SIG-M5 (cell line): ENCODE results near the gene ADAMTS13.

ENCODE experiments used
- DNase-seq: peaks from one replicate; lab custom pipeline; 2025; lab: John Stamatoyannopoulos, UW

ADAMTS13 gene

DNA sequence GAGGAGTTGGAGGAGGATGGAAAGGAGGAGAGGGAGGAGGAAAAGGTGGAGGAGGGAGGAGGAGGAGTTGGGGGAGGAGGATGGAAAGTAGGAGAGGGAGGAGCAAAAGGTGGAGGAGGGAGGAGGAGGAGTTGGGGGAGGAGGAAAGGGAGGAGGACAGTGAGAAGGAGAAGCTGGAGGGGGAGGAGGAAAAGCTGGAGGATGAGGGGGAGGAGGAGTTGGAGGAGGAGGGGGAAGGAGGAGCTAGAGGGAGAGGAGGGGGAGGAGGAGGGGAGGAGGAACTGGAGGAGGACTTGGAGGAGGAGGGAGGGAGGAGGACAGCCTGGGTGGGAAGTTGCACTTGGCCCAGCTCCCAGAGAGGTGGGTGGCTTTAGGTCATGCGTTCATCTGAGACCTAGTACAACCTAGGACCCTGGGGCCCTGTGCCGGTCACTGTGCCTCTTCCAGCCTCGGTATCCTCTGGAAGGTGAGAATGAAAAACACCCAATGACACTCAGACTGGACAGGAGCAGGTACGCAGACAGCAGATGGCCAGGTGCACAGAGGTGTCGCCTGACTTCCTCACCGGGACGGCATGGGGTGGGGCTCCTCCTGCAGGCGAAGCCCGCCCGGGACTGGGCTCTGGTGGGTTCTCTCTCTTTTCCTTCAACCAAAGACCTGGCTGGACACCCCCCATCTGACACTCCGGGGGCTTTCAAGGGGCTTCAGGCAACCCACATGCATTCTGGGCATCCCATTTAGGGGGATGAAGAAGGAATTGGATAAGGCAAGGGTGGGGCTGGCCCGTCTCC is 68.9 kb downstream of the ADAMTS13 start:
- no peak for DNase-seq

DNA sequence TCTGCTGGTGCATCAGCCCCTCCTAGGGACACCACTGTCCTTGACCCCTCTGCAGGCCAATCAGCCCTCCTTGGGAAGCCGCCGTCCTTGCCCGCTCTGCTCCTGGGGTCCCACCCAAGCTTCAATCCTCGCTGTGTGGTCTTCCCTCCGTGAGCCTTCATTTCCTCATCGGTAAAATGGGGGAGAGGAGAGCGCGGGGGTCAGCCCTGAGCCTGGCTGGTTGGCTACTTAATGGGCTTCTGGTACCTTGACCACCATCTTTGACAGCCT is 69.4 kb downstream of the ADAMTS13 start:
- no peak for DNase-seq

DNA sequence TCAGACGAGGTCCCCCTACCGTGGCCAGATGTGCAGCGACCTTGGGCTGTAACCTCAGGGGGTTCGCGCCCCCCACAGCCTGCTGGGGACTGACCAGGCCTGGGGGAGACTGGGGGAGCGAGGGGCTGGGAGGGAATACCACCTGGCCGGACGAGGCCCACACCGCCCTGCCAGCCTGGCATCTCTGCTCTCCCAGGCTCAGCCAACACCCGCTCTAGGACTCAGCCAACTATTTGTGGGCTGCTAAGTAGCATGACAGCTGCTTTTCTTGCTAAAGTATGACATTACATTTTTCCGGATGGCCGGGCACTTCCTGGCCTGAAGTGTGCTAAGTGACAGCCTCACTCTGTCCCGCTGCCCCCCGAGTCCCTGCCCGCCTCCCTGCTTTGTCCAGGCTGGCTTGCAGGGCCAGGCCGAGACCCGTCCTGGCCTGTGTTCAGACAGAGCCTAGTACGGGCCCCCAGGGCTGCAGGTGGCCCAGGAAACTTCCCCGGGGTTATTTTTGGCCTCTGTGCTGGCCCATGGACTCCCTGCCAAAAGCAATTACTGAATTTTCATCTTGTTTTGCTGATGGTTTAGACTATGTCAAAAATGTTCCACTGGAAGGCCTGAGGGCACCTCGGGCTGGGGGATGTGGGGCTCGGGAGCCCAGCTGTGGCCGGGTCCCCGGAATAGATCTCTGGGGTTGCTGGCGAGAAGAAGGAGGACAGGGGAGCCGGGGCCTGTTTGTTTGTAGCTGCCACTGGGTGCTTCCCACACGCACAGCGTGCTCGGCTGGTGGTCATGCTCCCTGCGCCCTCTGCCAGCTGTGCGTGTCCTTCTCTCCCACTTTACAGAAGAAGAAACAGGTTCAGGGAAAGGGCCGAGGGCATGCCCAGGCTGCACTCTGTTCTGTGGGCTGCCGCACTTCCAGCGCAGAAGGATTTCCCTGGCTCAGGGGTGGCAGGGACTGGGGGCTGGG is 70.2 kb downstream of the ADAMTS13 start:
- no peak for DNase-seq

DNA sequence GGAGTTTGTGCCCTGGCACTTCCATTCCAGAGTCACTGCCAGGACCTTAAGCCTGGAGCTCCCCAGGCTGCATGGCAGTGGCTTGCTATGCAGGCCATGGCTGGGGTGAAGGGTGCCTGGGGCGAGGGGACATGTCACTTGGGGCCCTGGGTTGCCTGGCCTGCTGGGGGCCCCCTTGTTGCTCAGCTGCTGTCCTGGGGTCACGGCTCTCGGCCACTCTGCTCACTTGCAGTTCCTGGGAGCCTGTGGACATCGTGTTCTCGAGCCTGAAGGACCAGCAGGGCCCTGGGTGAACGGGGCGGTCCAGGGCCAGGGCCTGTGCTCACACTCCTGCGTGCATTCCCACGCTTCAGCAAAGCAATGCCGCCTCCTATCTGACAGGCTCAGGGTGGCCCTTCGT is 71.3 kb downstream of the ADAMTS13 start:
- no peak for DNase-seq

DNA sequence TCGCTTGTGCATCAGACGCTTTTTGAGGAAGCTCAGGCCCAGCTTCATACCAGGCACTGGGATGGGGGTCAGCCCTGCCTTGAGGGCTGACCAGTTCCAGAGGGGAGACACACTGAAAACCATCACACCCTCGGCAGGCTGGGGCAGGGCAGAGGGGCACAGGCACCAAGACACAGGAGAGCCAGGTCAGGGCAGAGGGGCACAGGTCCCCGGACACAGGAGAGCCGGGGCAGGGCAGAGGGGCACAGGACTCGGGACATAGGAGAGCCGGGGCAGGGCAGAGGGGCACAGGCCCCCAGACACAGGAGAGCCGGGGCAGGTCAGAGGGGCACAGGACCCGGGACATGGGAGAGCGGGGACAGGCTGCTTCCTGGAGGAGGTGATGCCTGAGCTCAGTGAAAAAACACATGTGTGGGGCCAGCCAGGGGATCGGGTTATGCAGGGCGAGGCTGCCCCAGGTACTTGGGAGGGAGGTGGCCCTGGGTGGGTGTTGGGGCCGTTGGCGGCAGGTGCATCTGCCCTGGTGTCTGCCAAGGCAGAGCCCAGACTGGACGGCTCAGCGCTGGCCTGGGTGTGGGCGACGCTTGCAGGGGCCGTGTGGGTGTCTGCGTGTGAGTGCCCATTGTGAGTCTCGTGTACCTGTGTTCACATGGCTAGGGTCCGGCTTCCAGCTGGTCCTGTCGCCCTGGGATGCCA is 71.8 kb downstream of the ADAMTS13 start:
- no peak for DNase-seq

DNA sequence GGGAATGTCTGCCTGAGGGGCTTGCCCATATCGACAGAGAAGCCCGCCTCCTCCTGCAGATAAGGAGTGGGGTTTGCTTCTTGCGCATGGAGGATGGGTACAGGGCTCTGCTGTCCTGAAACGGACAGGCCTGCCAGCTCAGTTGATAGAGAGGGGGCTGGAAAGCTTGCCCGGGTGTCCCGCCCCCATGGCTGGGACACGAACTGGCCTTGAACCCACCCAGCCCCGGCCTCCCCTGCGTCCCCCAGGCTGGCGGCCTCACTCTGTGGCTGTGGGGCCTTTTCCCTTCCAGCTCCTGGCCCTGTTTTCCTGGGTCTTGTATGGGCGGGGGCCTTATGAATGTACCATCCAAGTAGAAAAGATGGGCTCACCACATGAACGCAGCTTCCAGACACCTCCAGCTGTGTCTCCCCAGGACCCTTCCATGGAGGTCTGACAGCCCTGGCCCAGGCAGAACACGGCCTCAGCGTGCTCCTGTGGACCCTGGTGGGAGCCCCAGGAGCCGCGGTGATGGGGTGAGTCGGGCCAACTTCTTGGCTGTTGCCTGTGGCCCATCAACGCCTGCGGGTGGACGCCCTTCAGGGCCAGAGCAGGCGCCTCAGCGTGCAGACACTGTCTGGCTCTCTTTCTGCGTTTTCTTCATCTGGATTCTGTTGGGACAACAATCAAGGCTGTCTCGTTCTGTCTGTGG is 72.6 kb downstream of the ADAMTS13 start:
- no peak for DNase-seq

DNA sequence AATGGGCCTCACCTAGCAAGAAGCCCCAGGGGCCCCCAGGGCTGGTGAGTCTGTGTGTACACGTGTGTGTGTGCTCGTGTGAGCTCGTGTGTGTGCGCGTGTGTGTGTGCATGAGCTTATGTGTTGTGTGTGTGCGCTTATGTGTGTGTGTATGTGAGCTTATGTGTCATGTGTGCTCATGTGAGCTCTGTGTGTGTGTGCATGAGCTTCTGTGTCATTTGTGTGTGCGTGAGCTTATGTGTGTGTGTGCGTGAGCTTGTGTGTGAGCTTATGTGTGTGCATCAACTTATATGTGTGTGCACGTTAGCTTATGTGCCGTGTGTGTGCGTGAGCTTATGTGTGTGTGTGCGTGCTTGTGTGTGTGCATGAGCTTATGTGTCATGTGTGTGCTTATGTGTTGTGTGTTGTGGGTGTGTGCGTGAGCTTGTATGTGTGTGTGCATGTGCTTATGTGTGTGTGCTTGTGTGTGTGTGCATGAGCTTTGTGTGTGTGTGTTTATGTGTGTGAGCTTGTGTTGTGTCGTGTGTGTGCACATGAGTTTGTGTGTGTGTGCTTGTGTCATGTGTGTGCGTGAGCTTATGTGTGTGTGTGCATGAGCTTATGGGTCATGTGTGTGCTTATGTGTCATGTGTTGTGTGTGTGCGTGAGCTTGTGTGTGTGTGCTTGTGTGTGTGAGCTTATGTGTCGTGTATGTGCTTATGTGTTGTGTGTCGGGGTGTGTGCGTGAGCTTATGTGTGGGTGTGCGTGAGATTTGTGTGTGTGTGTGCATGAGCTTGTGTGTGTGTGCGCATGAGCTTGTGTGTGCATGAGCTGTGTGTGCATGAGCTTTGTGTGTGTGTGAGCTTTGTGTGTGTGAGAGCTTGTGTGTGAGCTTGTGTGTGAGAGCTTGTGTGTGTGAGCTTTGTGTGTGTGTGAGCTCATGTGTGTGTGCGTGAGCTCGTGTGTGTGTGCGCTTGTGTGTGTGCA is 73.4 kb downstream of the ADAMTS13 start:
- DNase-seq: no peak

DNA sequence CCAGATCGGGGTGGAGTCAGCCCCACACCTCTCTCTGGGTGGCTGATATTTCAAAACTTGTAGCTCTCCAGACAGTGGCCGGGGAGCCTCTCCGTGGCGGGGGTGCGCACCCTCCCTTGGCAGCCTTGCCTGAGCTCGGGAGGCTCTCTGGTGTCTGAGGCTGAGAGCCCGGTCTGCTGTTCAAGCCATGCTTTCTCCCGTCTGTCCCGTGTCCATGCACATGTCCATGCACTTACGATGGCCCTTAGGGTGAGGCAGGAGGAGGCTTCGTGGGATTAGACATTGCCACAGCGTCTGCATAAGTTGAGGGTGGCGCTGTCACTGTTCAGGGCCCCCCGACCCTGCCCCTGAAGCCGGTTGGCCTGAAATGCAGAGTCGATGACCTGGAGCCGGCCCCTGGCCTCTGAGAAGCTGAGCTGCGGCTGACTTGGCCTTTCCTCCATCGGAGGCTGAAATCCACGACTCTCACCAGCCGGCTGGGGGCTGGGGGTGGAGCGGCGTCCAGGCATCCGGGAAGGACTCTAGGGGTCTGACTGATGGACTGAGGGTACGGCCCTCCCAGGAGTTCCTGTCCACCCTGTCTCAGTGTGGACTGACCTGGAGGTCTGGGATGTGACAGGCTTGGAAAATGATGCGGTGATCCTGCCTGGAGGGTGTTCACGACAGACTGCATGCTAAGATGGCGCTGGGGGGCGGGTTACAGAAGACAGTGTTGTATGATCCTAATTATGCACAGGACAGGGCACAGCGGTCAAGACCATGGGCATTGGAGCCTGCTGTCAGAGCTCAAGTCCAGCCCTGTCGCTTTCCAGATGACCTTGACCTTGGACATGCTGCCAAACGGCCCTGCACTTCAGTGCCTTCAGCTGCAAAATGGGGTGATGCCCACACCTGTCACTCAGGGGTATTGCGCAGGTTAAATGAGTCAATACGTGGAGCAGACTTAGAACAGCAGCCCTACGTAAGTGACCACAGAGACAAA is 75.0 kb downstream of the ADAMTS13 start:
- DNase-seq: no peak

DNA sequence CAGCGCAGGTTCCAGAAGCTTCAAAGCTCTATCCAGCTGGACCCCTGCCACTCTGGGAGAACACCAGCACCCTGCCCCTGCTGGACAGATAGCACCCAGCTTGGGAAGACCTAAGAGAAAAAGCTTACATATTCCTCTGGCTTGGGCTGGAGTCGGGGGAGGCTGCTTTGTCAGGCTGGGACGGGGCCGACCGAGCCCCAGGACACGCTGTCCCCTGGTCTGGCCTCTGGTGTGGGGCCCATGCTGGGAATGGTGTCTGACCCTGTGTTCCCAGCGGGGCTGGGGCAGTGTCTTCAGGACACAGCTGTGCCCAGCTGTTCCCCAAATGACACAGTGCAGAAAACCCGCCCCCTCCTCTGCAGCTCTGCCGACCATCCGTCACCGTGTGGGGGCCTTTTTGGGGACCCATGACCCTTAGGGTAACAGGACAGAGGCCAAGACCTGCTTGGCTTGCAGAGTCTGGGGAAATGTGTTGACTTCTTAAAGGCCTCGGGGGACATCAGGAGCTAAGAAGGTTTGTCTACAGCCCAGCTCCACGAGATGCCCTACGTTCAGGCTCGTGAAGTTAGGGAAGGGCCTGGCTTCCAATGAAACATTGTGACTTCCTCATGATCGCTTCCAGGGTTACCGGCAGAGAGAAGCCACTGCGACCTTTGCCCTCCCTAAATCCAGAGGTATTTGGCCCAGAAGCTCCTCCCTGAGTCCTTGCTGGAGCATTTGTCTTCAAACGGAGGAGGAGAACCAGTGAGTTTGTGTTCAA is 77.1 kb downstream of the ADAMTS13 start:
- DNase-seq: no peak

DNA sequence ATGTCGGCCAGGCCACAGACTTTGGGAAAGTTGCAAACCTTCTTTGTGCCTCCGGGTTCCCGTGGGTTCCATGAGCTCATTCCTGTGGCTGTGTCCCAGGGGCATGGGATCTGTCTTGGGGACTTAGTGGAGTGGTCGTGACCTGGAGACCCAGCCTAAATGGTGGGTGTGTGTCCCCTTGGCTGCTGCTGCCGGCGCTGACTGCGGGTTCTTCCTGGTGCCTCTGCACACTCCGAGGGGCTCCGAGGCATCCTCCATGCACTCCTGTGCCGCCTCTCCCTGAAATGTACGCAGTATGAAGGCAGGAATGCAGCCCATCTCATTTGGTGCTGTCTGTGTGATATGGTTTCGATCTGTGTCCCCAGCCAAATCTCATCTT is 77.7 kb downstream of the ADAMTS13 start:
- no peak for DNase-seq

DNA sequence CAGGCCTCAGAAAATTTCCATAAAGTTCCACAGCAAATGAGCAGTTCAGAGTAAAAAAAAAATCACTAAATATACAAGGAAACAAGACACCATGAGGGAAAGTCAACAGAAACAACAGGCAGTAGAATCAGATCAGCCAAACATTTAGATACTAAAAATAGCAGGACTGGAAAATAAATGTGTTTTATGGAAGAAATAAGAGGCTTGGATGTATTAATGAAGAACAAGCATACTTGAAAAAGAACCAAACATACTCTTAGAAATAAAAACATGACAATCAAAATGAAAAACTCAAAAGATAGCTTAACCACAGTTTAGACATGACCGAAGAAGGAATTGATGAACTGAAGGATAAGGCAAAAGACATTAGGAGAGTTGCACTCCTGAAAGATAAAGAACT is 79.9 kb downstream of the ADAMTS13 start:
- no peak for DNase-seq

DNA sequence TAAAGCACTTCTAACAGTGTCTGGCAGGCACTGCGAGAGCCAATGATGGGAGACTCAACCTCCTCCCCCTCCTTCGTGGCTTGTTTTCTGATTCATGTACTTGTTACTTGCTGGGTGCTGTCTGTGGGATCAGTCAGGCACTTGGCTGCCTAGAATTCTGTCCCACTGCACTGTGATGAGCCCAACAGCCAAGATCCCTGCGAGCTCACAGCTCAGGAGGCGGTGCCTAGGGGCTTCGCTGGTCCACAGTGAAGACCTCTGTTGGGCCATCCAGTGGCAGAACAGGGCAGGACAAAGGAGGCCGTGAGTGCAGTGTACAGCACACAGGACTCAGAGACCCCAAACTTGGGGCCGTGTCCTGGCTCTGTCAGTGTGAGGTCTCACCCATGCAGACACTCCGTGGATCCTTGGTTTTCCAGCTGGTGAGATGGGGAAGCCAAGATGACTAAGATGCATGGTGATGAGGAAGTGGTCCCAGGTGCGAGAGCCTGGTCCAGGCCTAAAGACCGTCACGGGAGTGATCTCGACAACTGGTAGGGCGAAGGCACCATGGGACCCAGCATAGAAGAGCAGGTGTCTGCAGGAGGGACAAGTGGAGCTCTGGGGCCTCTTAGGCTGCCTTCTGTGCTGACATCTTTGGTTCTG is 83.1 kb downstream of the ADAMTS13 start:
- DNase-seq: no peak

DNA sequence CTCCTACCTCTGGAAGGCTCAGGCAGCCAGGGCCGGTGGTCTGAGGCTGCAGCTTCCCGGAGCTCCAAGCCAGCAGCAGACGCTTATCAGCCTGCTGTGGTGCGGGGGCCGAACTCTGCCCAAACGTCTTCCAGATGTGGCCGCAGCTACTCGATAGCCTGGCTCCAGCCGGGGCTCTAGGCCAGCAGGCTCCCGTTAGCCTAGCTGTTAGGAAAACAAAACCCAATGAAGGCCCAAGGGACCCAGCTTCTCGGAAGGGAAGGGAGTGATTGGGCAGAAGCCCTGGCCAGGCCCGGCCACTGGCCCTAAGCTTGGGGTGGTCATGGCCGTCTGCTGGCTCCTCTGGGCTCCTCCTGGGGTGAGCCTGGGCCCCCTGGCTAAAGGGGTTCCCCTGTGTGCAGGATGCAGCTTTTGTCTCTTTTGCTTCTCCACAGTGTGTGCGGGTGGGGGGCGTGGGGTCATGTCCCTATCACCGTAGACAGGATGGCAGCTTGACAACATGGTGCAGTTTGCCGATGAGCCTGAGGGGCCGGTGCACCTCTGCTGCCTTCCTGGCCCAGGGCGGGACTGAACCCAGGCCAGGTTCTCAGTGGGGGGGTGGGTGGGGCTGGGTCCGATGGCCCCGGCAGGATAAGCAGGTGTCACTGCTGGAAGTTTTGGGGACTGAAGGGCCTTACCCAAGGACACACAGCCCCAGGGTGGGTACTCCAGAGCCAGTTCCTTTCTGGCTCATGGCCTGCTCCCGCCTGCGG is 83.9 kb downstream of the ADAMTS13 start:
- DNase-seq: no peak

DNA sequence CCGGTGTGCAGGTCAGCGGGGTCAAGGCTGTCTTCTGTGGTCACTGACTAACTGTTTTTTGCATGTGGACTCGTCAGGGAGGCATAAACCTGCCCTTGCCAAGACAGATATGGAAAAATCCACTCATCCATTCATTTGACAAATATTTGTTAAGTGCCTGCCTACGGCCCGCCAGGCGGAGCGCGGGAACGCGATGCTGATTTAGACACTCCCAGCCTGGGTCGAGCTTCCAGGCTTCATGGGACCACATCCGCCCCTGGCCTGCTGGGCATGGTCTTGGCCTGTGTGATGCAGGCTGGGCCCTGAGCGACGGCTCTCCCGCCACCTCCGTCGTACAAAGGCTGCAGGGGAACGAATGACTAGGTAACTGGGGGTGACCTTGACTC is 84.5 kb downstream of the ADAMTS13 start:
- DNase-seq: no peak

DNA sequence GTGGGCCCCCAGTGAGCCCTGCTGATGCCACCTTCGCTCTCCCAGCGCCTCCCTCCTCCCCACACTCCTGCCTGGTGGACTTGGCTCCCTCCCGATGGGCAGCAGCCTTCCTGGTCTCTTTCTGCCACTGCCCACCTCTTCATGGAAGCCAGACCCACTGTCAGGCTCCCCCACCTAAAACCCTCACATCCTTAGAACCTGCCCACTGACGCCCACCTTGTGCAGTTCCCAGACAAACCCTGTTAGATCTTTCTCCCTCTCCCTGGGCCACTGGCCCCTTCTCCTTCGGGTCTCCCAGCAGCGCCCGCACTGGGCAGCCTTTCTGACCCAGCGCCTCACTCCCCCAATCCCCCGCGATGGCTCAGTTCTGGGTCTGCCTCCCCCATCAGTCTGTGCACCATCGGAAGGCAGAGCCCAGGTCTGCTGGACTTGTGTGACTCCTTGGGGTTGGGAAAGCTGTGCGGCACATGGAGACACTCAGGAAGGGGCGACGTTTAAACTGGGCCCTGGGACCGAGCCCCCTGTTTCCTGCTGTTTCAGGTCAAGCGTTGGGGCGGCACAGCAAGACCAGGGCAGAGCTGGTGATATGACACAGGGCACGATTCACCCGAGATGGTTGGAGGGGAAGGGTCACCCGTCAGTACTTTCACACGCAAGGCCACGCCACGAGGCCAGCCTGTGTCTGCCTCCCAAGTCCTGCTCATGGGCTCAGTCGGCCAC is 85.2 kb downstream of the ADAMTS13 start:
- no peak for DNase-seq

DNA sequence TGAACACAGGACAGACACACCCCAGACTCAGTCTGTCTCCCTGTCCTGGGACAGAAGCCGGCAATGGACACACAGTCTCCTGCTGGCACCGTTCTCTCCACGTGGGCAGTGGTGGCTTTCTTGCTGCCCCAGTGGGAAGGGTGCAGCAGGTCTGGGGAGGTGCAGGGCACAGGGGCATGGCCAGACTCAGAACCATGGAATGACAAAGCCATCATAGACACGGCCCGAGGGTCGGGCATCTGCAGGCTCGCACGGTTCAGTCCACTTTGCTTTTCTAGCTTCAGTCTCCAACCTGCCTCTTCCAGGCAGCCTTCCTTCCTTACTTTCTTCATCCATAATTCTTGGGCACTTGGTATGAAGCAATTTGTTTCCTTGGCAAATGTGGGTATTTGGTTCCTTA is 85.9 kb downstream of the ADAMTS13 start:
- DNase-seq: no peak
